ENCODE results near the gene RGS14.
"Not testable (repeated sequence)": the region's sequence is repeated elsewhere in the genome, so short reads cannot be mapped to it uniquely, and the experiment has no call there.

RGS14 gene

DNA sequence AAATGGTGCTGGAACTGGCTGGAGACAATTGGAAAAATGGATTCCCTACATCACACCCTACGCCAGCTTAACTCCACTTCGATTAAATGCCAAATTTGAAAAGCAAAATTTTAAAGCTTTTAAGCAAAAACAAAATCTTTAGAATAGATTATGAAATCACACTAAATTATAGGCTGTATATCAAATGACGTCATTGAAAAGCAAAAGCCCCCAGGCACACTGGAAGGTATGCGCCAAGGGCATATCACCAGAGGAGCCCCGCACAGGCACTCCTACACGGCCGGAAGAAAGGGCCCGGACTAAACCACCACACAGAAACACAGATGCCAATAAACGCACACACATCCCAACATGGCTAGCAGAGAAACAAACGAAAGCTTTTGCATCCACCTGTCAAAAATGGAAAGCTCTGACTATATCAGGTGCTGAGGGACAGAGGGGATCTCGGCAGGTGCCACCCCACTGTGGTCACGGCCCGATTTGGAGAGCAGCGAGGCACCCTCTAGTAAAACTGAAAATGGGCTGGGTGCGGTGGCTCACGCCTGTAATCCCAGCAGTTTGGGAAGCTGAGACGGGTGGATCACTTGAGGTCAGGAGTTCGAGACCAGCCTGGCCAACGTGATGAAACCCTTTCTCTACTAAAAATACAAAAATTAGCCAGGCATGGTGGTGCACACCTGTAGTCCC lies 29.0 kb upstream of the RGS14 start:
- DNase-seq = no peak

DNA sequence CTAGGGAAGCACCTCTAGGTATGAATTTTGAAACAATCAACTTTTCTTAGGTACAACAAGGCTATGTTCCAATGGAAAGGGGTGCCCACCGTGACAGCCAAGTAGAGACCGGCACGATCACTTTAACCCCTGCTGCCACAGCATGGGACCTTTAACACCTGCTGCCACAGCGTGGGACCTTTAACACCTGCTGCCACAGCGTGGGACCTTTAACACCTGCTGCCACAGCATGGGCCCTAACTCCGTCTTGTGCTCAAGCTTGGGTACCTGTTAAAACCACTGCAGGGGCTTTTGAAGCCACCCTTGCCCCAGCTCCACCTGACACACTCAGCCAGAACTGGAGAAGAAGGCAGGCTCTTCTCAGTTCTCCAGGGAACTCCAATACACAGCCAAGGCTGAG lies 27.8 kb upstream of the RGS14 start:
- no peak for DNase-seq

DNA sequence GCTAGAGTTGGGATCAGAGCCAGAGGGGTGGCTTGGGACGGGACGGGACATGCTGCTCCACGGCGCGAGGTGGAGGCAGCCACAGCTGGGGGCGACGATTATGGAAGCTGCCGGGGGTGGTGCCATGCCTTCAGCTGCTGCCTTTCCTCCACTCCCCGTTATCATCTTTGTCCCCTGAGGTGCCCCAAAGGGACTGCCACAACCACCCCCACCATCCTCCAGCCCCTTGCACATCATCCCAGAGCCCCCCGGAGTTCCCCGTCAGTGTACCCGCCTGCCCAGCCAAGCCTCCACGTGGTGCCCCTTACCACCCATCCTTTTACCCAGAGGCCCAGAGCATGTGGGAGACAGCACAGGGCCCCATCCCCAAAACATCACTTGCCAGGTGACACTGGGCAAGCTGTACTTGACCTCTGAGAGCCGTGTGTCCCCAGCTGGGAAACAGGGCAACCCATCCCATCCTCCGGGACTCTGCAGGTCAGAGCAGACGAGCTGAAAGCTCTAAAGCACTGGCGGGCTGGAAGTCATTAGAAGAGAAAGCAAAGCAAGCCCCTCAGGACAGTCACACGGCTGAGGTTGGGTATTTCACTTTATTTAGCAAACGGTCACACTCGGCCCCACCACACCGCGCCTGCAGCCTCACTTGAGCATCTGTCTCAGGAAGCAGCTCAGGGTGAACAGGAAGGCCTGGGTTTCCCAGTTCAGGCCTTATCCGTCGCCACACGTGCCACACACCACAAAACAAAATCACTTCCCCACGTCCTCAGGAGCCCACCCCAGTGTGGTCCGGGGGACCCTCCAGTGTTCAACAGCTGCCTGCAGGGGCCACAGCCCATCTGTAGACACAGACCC lies 26.5 kb upstream of the RGS14 start:
- no peak for DNase-seq

- no peak for DNase-seq
Observed at GRCh38 chr5:177332031-177332895, 25.5 kb upstream of the RGS14 start.

- DNase-seq = no peak
Observed at GRCh38 chr5:177332896-177333260, 24.8 kb upstream of the RGS14 start.

DNA sequence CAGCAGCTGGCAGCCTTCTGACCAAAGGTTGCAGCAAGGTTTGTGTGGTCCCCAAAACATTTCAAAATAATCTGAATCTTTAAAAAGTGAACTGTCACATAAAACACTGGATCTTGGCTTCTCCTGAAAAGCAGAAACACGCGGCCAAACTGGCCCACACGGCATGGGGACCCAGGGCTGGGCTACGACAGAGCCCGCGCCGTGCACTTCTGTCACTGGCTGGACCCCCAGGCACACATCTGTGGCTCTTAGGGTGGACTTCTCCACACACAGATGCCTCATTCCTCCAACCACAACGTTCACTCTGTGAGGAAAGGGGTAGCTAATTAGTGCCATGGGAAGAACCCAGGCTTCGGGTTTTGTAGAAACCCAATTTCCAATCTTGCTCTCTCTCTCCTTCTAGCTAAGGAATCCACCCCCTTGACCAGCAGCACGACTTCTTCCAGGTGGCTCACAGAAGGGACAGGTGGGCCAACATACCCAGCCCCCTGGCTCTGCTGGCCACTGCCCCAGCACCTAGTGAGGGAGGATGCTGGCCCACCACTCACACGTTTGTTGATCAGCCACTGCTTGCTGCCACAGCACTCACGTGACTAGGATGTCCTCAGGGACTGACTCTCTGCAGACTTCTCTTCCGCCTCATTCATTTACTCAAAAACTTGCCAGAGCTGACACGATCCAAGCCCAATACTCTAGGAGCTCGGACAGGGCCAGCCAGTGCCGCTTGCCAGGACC lies 24.1 kb upstream of the RGS14 start:
- no peak for DNase-seq

- no peak for DNase-seq
Observed at GRCh38 chr5:177334155-177334551, 23.6 kb upstream of the RGS14 start.

DNA sequence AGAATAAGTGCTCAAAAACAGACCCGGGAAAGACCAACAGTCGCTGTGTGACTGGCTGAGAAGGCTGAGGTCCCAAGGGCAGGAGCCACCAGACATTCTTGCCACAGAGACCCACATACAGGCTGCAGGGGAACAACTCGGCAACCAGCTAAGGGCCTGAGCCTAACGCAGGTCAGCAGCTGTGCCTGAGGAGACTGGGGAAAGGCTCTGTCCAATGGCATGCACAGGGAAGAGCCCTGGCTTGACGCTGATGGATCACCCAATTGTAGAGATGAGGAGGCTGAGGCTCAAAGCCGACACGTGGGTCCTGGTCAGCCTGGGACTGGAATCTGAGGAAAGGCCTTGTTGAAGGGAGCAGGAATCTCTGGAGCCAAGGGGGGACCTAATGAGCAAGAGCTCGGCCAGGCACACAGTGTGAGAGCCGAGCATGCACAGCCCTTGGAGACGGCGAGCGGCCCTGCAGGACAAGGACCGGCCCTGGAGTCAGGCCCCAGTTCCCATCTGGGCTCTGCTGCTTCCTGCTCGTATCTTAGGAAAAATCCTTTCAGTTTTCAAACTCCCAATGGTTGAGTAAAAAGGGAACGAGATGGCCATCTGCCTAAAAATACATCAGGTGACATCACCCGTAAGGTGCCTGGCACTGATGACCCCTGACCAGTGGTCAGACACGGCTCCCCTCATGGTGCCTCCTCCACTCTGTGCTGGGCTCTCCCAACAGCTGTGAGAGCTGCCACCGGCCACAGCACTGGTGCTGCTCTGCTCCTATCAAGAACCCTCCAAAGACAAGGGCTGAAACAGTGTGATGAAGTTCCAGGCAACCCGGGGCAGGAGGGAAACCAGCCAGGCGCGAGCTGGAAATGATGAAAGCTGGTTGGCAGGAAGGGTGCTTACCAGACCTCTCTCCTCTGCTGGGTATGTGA lies 22.7 kb upstream of the RGS14 start:
- DNase-seq = no peak

GRCh38 chr5:177335701-177336065 lies 22.0 kb upstream of the RGS14 start:
- no peak for DNase-seq

GRCh38 chr5:177336112-177336511 lies 21.6 kb upstream of the RGS14 start:
- DNase-seq = no peak

DNA sequence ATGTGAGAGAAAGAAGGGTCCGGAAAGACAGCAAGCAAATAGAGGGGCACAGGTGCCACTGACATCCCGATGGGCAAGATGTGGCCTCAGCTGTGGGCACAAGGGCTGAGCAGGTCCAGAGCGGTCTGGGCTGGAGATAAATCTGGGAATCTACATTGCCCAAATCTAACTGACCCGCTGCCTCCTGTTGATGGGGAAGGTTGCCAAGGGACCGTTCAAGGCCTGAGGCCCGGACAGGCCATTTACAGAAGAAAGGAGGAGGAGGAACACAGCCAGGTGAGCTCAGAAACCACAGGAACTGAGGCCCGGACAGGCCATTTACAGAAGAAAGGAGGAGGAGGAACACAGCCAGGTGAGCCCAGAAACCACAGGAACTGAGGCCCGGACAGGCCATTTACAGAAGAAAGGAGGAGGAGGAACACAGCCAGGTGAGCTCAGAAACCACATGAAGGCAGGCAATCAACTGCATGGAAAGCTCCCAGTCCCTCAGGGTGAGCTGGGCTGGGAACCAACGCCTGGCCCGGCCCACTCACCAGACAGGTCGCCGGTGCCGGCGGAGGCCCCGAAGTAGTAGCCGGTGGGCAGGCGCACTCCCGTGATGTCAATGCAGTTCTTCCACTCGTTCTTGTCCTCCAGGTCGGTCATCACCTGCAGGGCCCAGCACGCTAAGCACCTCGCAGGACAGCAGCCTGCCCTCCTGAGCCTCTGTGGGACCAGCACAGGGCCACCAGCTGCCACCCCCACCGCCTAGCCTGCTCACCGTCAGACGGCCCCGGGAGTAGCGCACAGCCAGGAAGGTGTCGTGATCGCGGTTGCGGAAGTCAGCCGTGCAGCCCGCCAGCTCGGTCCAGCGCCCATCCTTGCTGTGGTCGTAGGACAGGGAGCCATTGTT lies 20.9 kb upstream of the RGS14 start:
- no peak for DNase-seq

DNA sequence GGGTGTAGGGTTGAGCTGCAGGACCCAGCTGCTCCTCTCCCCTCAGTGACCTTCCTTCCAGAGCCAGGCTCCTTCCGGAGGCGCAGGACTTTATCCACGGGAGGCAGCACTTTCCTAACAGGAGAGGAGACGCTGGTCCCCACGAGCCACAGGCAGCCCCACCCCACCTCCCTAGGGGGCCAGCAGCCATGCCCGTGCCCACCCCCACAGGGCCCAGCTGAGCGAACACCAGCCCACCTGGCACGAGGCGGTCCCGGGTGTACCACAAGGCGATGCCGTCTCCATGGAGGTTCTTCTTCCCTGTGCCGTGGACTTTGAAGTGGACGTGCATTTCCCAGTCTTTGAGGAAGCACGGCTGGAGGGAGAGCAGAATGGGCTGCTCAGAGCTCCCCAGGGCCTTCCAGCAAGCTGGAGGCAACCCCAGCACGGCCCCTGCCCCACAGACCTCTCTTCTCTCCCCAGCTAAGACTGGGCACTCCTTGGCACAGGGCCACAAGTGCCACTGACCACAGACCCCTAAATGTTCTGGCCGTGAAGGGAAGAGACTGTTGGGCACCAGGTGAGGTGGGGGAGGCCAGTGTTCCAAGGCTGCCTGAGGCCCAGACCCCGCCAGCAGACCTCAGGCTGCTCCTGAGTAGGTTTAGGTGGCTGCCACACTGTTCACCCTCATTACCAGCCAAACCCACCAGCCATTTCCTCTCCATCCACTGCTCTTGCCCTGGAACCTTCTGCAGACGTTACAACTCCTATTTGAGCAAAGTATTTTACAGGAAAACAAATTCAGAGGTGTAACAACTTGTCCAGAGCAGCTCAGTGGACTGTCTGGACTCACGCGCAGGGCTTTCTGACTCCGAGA lies 19.2 kb upstream of the RGS14 start:
- no peak for DNase-seq

- DNase-seq = no peak
Observed at GRCh38 chr5:177339107-177339638, 18.6 kb upstream of the RGS14 start.

GRCh38 chr5:177343000-177343399 lies 14.7 kb upstream of the RGS14 start:
- not testable (repeated sequence) for DNase-seq

- DNase-seq = no peak
Observed at GRCh38 chr5:177343777-177344176, 13.9 kb upstream of the RGS14 start.

- no peak for DNase-seq
Observed at GRCh38 chr5:177344891-177345290, 12.8 kb upstream of the RGS14 start.

- no peak for DNase-seq
Observed at GRCh38 chr5:177346820-177347219, 10.9 kb upstream of the RGS14 start.

DNA sequence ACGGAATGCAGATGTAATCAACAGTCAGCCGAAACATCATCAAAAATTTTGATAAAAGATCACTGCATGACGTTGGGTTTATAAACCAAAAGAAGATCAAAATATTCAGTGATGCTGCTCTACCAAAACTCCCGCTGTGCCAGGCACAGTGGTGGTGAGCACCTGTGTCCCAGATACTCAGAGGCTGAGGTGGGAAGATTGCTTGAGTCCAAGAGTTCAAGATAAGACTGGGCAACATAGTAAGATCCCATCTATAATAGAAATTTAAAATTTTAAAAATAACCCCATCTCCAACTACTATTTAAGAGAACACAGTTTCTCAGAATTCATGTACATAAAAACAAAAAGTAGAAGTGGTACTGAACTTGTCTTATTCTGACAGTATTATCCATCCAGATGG lies 10.0 kb upstream of the RGS14 start:
- no peak for DNase-seq

- no peak for DNase-seq
Observed at GRCh38 chr5:177349362-177349647, 8.4 kb upstream of the RGS14 start.

GRCh38 chr5:177349762-177350161 lies 8.0 kb upstream of the RGS14 start:
- no peak for DNase-seq

All from NCI-H510A treated with DMSO at 0.1 percent for 48 hours (cell line).